Common myeloid progenitor, CD34-positive (primary cell): ENCODE measurements around the gene RCOR3.

ENCODE experiments used
- CTCF ChIA-PET: fragments of 350-600 bp; sonication (Branson Sonifier 250); formaldehyde crosslinking; loops from one replicate; lab custom pipeline; 2021; ENCODE audit warnings: antibody characterized with exemption; lab: Charles Lee
- POLR2A ChIA-PET: fragments of 350-600 bp; sonication (Branson Sonifier 250); formaldehyde crosslinking; loops from one replicate; lab custom pipeline; 2021; ENCODE audit warnings: antibody characterized with exemption; lab: Charles Lee
- DNase-seq, 3 donors: peaks; one replicate each; pipeline versions ENCODE4 v3.0.0 to v3.0.0-alpha.2; 2013
- H3K27ac ChIP-seq, 2 experiments: 1 replicate in 1 of 2; 2 replicates in 1 of 2; pipeline ENCODE4 v1.7.0; 2013; ENCODE audit warnings: inconsistent platforms in 2 of 2, low read length in 2 of 2, mild to moderate bottlenecking in 2 of 2, low read depth in 1 of 2, moderate library complexity in 1 of 2; ENCODE audit not compliant: severe bottlenecking in 2 of 2, insufficient read depth in 1 of 2, poor library complexity in 1 of 2
- H3K27me3 ChIP-seq, 5 experiments: replicated peaks in 2 of 5; 1 replicate in 3 of 5; 2 replicates in 2 of 5; pipeline versions ENCODE4 v1.6.1 to v1.7.0; 2013; ENCODE audit warnings: low read length in 4 of 5, mild to moderate bottlenecking in 2 of 5, moderate library complexity in 2 of 5, inconsistent platforms in 1 of 5; ENCODE audit not compliant: insufficient read depth in 5 of 5, control insufficient read depth in 4 of 5
- H3K36me3 ChIP-seq, 4 experiments: 1 replicate in 2 of 4; 2 replicates in 2 of 4; pipeline versions ENCODE4 v1.6.1 to v1.7.0; 2013; ENCODE audit warnings: low read length in 3 of 4, control low read depth in 1 of 4, mild to moderate bottlenecking in 1 of 4; ENCODE audit not compliant: control insufficient read depth in 4 of 4, insufficient read depth in 4 of 4
- H3K4me1 ChIP-seq, 4 experiments: 1 replicate in 3 of 4; 2 replicates in 1 of 4; pipeline versions ENCODE4 v1.6.1 to v1.7.1; 2013; ENCODE audit warnings: low read length in 3 of 4, mild to moderate bottlenecking in 3 of 4, control low read depth in 1 of 4, inconsistent platforms in 1 of 4, moderate library complexity in 1 of 4; ENCODE audit not compliant: control insufficient read depth in 4 of 4, insufficient read depth in 4 of 4; ENCODE audit errors: control extremely low read depth in 1 of 4
- H3K4me3 ChIP-seq, 7 experiments: 1 replicate in 4 of 7; 2 replicates in 3 of 7; pipeline versions ENCODE4 v1.5.1 to v1.7.0; 2013; ENCODE audit warnings: mild to moderate bottlenecking in 7 of 7, low read length in 6 of 7, moderate library complexity in 6 of 7, inconsistent platforms in 2 of 7, low read depth in 2 of 7, control low read depth in 1 of 7; ENCODE audit not compliant: insufficient read depth in 4 of 7, control insufficient read depth in 1 of 7; ENCODE audit errors: extremely low read depth in 1 of 7
- H3K9me3 ChIP-seq, 5 experiments: 1 replicate in 4 of 5; 2 replicates in 1 of 5; pipeline versions ENCODE4 v1.6.1 to v1.7.1; 2013; ENCODE audit warnings: low read length in 4 of 5, mild to moderate bottlenecking in 2 of 5, inconsistent platforms in 1 of 5, low read depth in 1 of 5, moderate library complexity in 1 of 5; ENCODE audit not compliant: control insufficient read depth in 4 of 5, insufficient read depth in 2 of 5; ENCODE audit errors: control extremely low read depth in 1 of 5
- WGBS: methylation state at CpG from one replicate; pipeline ENCODE4 v1.1.5; 2013; ENCODE audit not compliant: insufficient coverage; 5-methylcytosine and 5-hydroxymethylcytosine counted together

Gene RCOR3

DNA sequence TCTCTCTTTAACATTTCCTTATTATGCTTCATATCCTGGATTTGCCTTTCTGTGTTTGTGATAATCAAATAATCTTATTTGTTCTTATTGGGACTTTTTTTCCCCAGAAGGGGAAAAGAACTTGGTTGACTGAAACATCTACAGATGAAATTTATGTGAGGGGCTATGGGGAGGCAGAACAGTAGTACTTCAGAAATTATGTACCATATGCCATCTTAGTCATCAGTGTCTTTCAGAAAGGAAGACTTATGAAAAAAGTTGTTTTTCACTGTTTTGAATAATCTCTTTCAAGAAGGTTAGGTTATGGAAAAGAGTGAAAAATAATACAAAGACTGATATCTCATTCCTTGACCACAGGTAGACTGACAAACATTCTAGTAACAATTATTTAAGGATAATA lies 37.2 kb downstream of the RCOR3 start:
- Histone ChIP-seq H3K4me3 (no peak overlapping the region), H3K36me3 (peaks cover 19 to 68% (median 41%) of the 10 kb centered on the region in 4 experiments), H3K9me3 (no peaks in the 10 kb centered on the region), H3K27me3 (no peaks in the 10 kb centered on the region), H3K27ac (no peak overlapping the region), H3K4me1 (no peaks in the 10 kb centered on the region)
- ChIA-PET CTCF (interaction anchor here (1.2 to 1.5 kb wide), 2 partner anchors 13 to 14 kb away, joined by 3 to 4 read pairs; no protein-coding TSS in a partner anchor), POLR2A (no interaction called here)
- DNase-seq, result no peak

GRCh38 chr1:211305044-211305443 lies 45.9 kb downstream of the RCOR3 start:
- no peak for DNase-seq
- WGBS, result 100% methylated on average over 3 of the region's 3 CpGs
- Histone ChIP-seq H3K4me3 (no peak overlapping the region), H3K9me3 (no peaks in the 10 kb centered on the region), H3K4me1 (peaks cover 0 to 3% (median 1%) of the 10 kb centered on the region in 4 experiments), H3K27ac (no peak overlapping the region), H3K36me3 (peaks cover 0 to 40% (median 24%) of the 10 kb centered on the region in 4 experiments), H3K27me3 (no peaks in the 10 kb centered on the region)
- ChIA-PET CTCF (interaction anchor here (1.3 kb wide), 1 partner anchor 13 kb away, joined by 3 read pairs; no protein-coding TSS in a partner anchor), POLR2A (no interaction called here)

DNA sequence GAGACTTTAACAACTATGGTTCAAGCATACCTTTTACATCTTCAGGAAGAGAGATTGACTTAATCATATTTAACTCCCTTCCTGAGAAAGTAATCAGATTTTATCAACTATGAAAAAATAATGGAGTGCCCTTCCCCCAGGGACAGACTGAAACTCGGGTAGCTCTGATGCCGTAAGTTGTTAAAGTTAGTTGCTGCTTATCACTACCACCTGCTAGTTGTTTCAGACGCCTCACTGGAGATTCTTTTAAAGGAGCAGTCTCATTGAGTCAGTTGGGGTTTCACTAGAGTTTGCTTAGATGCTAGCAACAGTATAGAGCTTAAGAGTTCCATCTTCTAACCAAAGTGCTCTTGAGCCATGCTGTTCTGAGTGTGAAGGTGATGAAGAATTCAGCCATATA lies 50.5 kb downstream of the RCOR3 start:
- Histone ChIP-seq H3K27ac (no peak overlapping the region), H3K4me3 (no peak overlapping the region), H3K9me3 (no peaks in the 10 kb centered on the region), H3K27me3 (no peaks in the 10 kb centered on the region), H3K4me1 (peaks cover 0 to 6% (median 1%) of the 10 kb centered on the region in 4 experiments), H3K36me3 (peaks cover 16 to 42% (median 24%) of the 10 kb centered on the region in 4 experiments)
- no CpG with 5 or more reads among the region's 3 CpGs for WGBS
- peak in 2 of 3 donors; percentile 17 to 40 for DNase-seq
- ChIA-PET POLR2A (no interaction called here), CTCF (interaction anchor here (1.5 to 1.8 kb wide), 2 partner anchors 12 to 205 kb away, joined by 3 to 6 read pairs; no protein-coding TSS in a partner anchor)

DNA sequence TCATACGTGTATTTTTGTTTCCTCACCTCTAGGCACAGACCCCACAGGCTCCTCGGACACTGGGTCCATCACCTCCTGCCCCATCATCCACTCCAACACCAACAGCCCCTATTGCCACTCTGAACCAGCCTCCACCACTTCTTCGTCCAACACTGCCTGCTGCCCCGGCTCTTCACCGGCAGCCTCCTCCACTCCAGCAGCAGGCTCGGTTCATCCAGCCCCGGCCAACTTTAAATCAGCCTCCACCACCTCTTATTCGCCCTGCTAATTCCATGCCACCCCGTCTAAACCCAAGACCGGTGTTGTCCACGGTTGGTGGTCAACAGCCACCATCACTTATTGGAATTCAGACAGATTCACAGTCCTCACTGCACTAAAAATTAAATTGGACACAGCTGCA lies 54.2 kb downstream of the RCOR3 start:
- no peak for DNase-seq
- no peaks in the 10 kb centered on the region for H3K27me3 ChIP-seq
- H3K4me3 ChIP-seq, result no peak overlapping the region
- ChIA-PET POLR2A (no interaction called here), CTCF (interaction anchor here (1.3 kb wide), 1 partner anchor 198 kb away, joined by 3 read pairs; no protein-coding TSS in a partner anchor)
- no peak overlapping the region for H3K27ac ChIP-seq
- peaks cover 0 to 6% (median 1%) of the 10 kb centered on the region in 4 experiments for H3K4me1 ChIP-seq
- H3K36me3 ChIP-seq, result peaks cover 16 to 49% (median 26%) of the 10 kb centered on the region in 4 experiments
- H3K9me3 ChIP-seq, result no peaks in the 10 kb centered on the region
- 100% methylated on average over 10 of the region's 11 CpGs for WGBS

GRCh38 chr1:211318576-211319280 lies 59.6 kb downstream of the RCOR3 start:
- Histone ChIP-seq H3K36me3 (peaks cover 3 to 18% (median 11%) of the 10 kb centered on the region in 4 experiments), H3K27ac (no peak overlapping the region), H3K9me3 (no peaks in the 10 kb centered on the region), H3K4me1 (peaks cover 0 to 11% (median 0%) of the 10 kb centered on the region in 4 experiments), H3K27me3 (no peaks in the 10 kb centered on the region), H3K4me3 (no peak overlapping the region)
- peak; percentile 54 to 83 (median 79) for DNase-seq
- CTCF ChIA-PET, result interaction anchor here (0.6 to 3.3 kb wide), 13 partner anchors 10 to 351 kb away, joined by 3 to 22 read pairs (median 3); no protein-coding TSS in a partner anchor
- POLR2A ChIA-PET, result no interaction called here

- peaks cover 0 to 13% (median 0%) of the 10 kb centered on the region in 4 experiments for H3K4me1 ChIP-seq
- H3K4me3 ChIP-seq, result no peak overlapping the region
- H3K27ac ChIP-seq, result no peak overlapping the region
- peaks cover 0 to 9% (median 4%) of the 10 kb centered on the region in 4 experiments for H3K36me3 ChIP-seq
- POLR2A ChIA-PET, result no interaction called here
- DNase-seq, result no peak
- CTCF ChIA-PET, result interaction anchor here (0.6 to 3.3 kb wide), 5 partner anchors 149 to 338 kb away, joined by 3 to 12 read pairs (median 4); no protein-coding TSS in a partner anchor
- H3K27me3 ChIP-seq, result no peaks in the 10 kb centered on the region
- no peaks in the 10 kb centered on the region for H3K9me3 ChIP-seq
These were observed 60.7 kb downstream of the RCOR3 start for GRCh38 chr1:211319892-211320291.

DNA sequence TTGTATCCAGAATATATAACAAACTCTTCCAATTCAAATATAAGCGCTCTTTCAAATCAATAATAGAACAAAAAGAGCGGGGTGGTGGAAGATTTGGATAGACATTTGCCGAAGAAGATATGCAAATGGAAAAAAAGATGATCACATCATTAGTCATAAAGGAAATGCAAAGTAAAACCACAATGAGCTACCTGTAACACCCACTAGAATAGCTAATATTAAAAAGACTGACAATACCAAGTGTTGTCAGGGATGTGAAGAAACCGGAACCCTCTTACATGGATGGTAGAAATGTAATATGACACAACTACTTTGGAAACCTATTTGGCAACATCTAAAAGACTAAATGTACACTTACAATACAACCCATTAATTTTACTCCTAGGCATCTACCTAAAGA lies 61.8 kb downstream of the RCOR3 start:
- H3K36me3 ChIP-seq, result peaks cover 0 to 2% (median under 1%) of the 10 kb centered on the region in 4 experiments
- peak in 1 of 3 donors; percentile 28 for DNase-seq
- H3K27ac ChIP-seq, result no peak overlapping the region
- WGBS, result no CpG with 5 or more reads among the region's 4 CpGs
- H3K9me3 ChIP-seq, result no peaks in the 10 kb centered on the region
- H3K4me3 ChIP-seq, result no peak overlapping the region
- H3K27me3 ChIP-seq, result no peaks in the 10 kb centered on the region
- CTCF ChIA-PET, result interaction anchor here (0.9 kb wide), 3 partner anchors 142 to 335 kb away, joined by 3 read pairs; no protein-coding TSS in a partner anchor
- POLR2A ChIA-PET, result no interaction called here
- H3K4me1 ChIP-seq, result peaks cover 0 to 21% (median 8%) of the 10 kb centered on the region in 4 experiments
